NT2/D1 (cell line): Measurements from ENCODE around the gene ZC3H13.

Experiments used
- SUZ12 ChIP-seq: IDR thresholded peaks from 2 replicates; pipeline ENCODE4 v1.6.1; 2011; ENCODE audit not compliant: insufficient read length, insufficient read depth; ENCODE audit errors: extremely low read depth
- YY1 ChIP-seq: IDR thresholded peaks from 2 replicates; pipeline ENCODE4 v1.6.1; 2011; ENCODE audit not compliant: insufficient read length, insufficient read depth
- ZNF274 ChIP-seq: IDR thresholded peaks from 2 replicates; pipeline ENCODE4 v1.6.1; 2011; ENCODE audit warnings: mild to moderate bottlenecking, low read depth, low read length

GRCh38 chr13:45936621-45937020 lies 115.9 kb downstream of the ZC3H13 start:
- TF ChIP-seq SUZ12 (no peak), YY1 (no peak), ZNF274 (no peak)
